Hypothalamus (tissue), 51 donors: ENCODE measurements around the gene ACCSL.

Source experiments
- DNase-seq, 51 donors: peaks; one replicate each; lab custom pipeline; 2025; lab: John Stamatoyannopoulos, UW

The ACCSL gene

GRCh38 chr11:44094260-44094868, 46.6 kb downstream of the ACCSL start:
- DNase-seq = peak in 49 of 51 donors; percentile 5 to 88 (median 54)

GRCh38 chr11:44095506-44096359, 48.0 kb downstream of the ACCSL start, which contains the start of gene EXT2:
EXT2 (plus strand) TSS chr11:44095678; CDS start chr11:44107713, 12,035 bp downstream.
- DNase-seq = peak; percentile 18 to 93 (median 79)

- no peak for DNase-seq
Measured at GRCh38 chr11:44096360-44097185, 48.8 kb downstream of the ACCSL start.

GRCh38 chr11:44097821-44098220, 50.0 kb downstream of the ACCSL start:
- no peak for DNase-seq

- DNase-seq = no peak
Measured at GRCh38 chr11:44101098-44101497, 53.3 kb downstream of the ACCSL start.

- no peak for DNase-seq
Measured at GRCh38 chr11:44104481-44105294, 56.9 kb downstream of the ACCSL start.

GRCh38 chr11:44108260-44108659, 60.5 kb downstream of the ACCSL start:
- DNase-seq = no peak
